GM23338 (cell line): Measurements from ENCODE around the gene GNAO1. TPM values are rescaled to one million over a fixed set of nuclear protein-coding genes. Genes with fewer than 3 reads are reported as not detected.
A peak's percentile ranks its signal among the peaks of the same experiment; 100 is the strongest.

Experiments
- ATAC-seq: fragments of 200-7000 bp; cut with Tn5 transposase; 3 replicates; pipeline ENCODE4 v1.9.1; 2020
- DNase-seq: peaks from one replicate; pipeline ENCODE4 v3.0.0-alpha.2; 2015; ENCODE audit warnings: low spot score
- H2AFZ ChIP-seq: fragments of 200-600 bp; sonication (generic); 2 replicates; pipeline ENCODE4 v1.8.0; 2016; ENCODE audit warnings: antibody characterized with exemption, mild to moderate bottlenecking, moderate library complexity
- H3F3A ChIP-seq: fragments of 200-600 bp; sonication (generic); replicated peaks from 2 replicates; pipeline ENCODE4 v1.8.0; 2017; ENCODE audit warnings: antibody characterized with exemption, mixed run types, low read depth
- H3K27ac ChIP-seq: fragments of 200-600 bp; sonication (generic); 2 replicates; pipeline ENCODE4 v1.6.1; 2016; ENCODE audit warnings: low read depth
- H3K27me3 ChIP-seq: fragments of 200-600 bp; sonication (generic); 2 replicates; pipeline ENCODE4 v1.8.0; 2016; ENCODE audit warnings: mild to moderate bottlenecking, mixed run types, moderate library complexity; ENCODE audit not compliant: insufficient read depth
- H3K36me3 ChIP-seq: fragments of 200-600 bp; sonication (generic); 2 replicates; pipeline ENCODE4 v1.8.0; 2016; ENCODE audit warnings: mild to moderate bottlenecking; ENCODE audit not compliant: insufficient read depth
- H3K4me1 ChIP-seq: fragments of 200-600 bp; sonication (generic); 2 replicates; pipeline ENCODE4 v1.8.0; 2016; ENCODE audit warnings: mild to moderate bottlenecking, moderate library complexity; ENCODE audit not compliant: insufficient read depth
- H3K4me2 ChIP-seq: fragments of 200-600 bp; sonication (generic); 2 replicates; pipeline ENCODE4 v1.7.1; 2017; ENCODE audit warnings: mixed run types
- H3K4me3 ChIP-seq: fragments of 200-600 bp; sonication (generic); 2 replicates; pipeline ENCODE4 v1.6.1; 2016; ENCODE audit warnings: mixed run types
- H3K79me2 ChIP-seq: fragments of 200-600 bp; sonication (generic); replicated peaks from 2 replicates; pipeline ENCODE4 v1.8.0; 2017; ENCODE audit warnings: mild to moderate bottlenecking; ENCODE audit not compliant: insufficient read depth
- H3K9me2 ChIP-seq: fragments of 200-600 bp; sonication (generic); 2 replicates; pipeline ENCODE4 v1.8.0; 2017; ENCODE audit not compliant: insufficient read depth
- H4K20me1 ChIP-seq: fragments of 200-600 bp; sonication (generic); replicated peaks from 2 replicates; pipeline ENCODE4 v1.8.0; 2017; ENCODE audit warnings: mild to moderate bottlenecking; ENCODE audit not compliant: insufficient read depth
- H3K27ac Mint-ChIP-seq: 2 replicates; pipeline ENCODE4 v1.8.0; 2020; ENCODE audit warnings: inconsistent platforms, mild to moderate bottlenecking, moderate library complexity, mixed read lengths
- H3K27me3 Mint-ChIP-seq: 3 replicates; pipeline ENCODE4 v1.8.0; 2022; ENCODE audit warnings: low read depth, mild to moderate bottlenecking, moderate library complexity, mixed read lengths, inconsistent platforms; ENCODE audit not compliant: insufficient read depth, poor library complexity
- H3K36me3 Mint-ChIP-seq: 3 replicates; pipeline ENCODE4 v1.8.0; 2021; ENCODE audit warnings: low read depth, mild to moderate bottlenecking, inconsistent platforms, moderate library complexity, mixed read lengths
- H3K4me1 Mint-ChIP-seq: 3 replicates; pipeline ENCODE4 v1.8.0; 2020; ENCODE audit warnings: mild to moderate bottlenecking, inconsistent platforms, mixed read lengths
- H3K4me3 Mint-ChIP-seq: 3 replicates; pipeline ENCODE4 v1.8.0; 2021; ENCODE audit warnings: moderate library complexity, mild to moderate bottlenecking, inconsistent platforms, mixed read lengths
- H3K9me3 Mint-ChIP-seq: 3 replicates; pipeline ENCODE4 v1.8.0; 2020; ENCODE audit warnings: moderate library complexity, mild to moderate bottlenecking, inconsistent platforms, mixed read lengths
- CREB1 ChIP-seq: fragments of 250-450 bp; sonication (Bioruptor Pico); IDR thresholded peaks from 2 replicates; pipeline ENCODE4 v1.5.0; 2020; ENCODE audit warnings: low read depth, mild to moderate bottlenecking, moderate library complexity
- EZH2 ChIP-seq: fragments of 200-600 bp; sonication (generic); IDR thresholded peaks from one replicate; pipeline ENCODE4 v1.8.0; 2017; ENCODE audit warnings: antibody characterized with exemption, mild to moderate bottlenecking, low read depth; ENCODE audit not compliant: unreplicated experiment
- EZH2phosphoT487 ChIP-seq: fragments of 200-600 bp; sonication (generic); IDR thresholded peaks from one replicate; pipeline ENCODE4 v1.8.1; 2018; ENCODE audit warnings: antibody characterized with exemption; ENCODE audit not compliant: unreplicated experiment
- JUNB ChIP-seq: IDR thresholded peaks from one replicate; pipeline ENCODE4 v1.6.1; 2016; ENCODE audit warnings: antibody characterized with exemption; ENCODE audit not compliant: unreplicated experiment
- NANOG ChIP-seq: IDR thresholded peaks from 2 replicates; pipeline ENCODE4 v1.6.1; 2016; ENCODE audit warnings: antibody characterized with exemption, borderline replicate concordance
- POLR2AphosphoS5 ChIP-seq: IDR thresholded peaks from 2 replicates; pipeline ENCODE4 v1.6.1; 2016; ENCODE audit warnings: antibody characterized with exemption, low read depth
- ZNF114 ChIP-seq: fragments of 250-450 bp; sonication (Bioruptor Pico); IDR thresholded peaks from 2 replicates; pipeline ENCODE4 v1.5.0; 2020; ENCODE audit warnings: mild to moderate bottlenecking, moderate library complexity
- ZNF331 ChIP-seq: fragments of 250-450 bp; sonication (Bioruptor Pico); IDR thresholded peaks from 2 replicates; pipeline ENCODE4 v1.5.0; 2020; ENCODE audit warnings: low read depth, mild to moderate bottlenecking, moderate library complexity
- polyA plus RNA-seq: library from polyadenylated mRNA; unstranded; fragments of >200 nt; fragmentation: Nextera tagmentation; extraction: Ambion mirVana; gene quantifications from 2 replicates; pipeline ENCODE4 v1.2.1, GENCODE V29; 2016
- total RNA-seq: library from RNA; depleted of rRNA; stranded (reverse); fragments of >200 nt; shearing (Covaris generic); gene quantifications from 2 replicates; pipeline ENCODE4 v1.2.3, GENCODE V29; 2014
- TF ChIP-seq, protein P1 (sequence below): IDR thresholded peaks from 2 replicates; pipeline ENCODE4 v1.6.1; 2016; ENCODE audit warnings: antibody characterized with exemption
- TF ChIP-seq, protein P2 (sequence below): IDR thresholded peaks from one replicate; pipeline ENCODE4 v1.6.1; 2018; ENCODE audit warnings: antibody characterized with exemption; ENCODE audit not compliant: unreplicated experiment
- TF ChIP-seq, protein P3 (sequence below), 2 experiments: fragments of 200-600 bp in 1 of 2; sonication (generic) in 1 of 2; conservative IDR thresholded peaks; 2 replicates each; pipeline versions ENCODE4 v1.5.1 to v1.6.1; 2016 to 2017; ENCODE audit warnings: antibody characterized with exemption in 2 of 2, low read depth in 2 of 2, mild to moderate bottlenecking in 2 of 2, moderate library complexity in 1 of 2

The GNAO1 gene
- total and polyA plus RNA-seq, 2 experiments from 2014 or later: 6.5 to 24.8 TPM

DNA sequence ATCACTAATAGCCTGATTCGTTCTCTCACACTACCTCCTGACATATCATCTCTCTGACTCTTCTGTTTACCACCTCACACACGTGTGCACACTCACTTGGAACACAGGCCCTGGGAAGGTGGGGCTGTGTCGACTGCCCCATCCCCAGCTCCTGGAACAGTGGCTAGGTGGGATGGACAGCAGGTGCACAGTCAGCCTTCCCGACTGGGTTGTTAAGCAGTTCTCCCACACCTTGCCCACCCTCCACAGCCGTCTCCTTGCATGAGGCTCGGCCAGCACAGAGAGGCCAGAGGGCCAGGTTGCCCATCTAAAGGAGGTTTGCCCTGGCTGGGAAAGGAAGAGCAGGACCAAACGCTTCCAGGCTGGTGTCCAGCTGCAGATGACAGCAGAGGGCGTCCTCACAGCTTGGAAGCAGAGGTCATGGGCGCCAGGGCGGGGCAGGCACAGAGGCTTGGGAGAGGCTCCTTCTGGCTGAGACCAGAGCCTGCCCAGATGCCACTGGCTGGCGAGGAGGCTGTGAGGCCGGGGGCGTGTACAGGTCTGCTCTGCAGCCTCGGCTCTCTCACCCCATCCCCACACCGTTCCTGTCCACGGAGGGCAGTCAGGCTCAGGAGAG lies 141.3 kb downstream of the GNAO1 start:
- Mint-ChIP-seq H3K4me3 (no peak overlapping the region), H3K27ac (no peak overlapping the region)

DNA sequence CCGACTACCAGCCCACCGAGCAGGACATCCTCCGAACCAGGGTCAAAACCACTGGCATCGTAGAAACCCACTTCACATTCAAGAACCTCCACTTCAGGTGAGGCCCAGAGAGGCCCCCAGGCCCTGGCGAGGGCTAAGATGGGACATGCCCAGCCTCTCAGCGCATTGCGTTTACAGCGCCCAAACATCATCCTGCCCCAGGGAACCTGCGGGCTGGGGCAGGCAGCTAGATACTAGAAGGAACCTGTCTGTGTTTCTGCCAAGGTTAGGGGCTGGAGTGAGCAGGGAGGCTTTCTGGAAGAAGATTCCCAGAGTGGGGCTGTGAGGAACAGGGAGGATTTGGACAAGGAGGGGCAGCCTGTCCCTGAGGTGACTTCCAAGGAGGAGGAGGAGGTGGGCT lies 143.5 kb downstream of the GNAO1 start:
- H3K36me3 Mint-ChIP-seq: peaks cover 3% of the 10 kb centered on the region; the same call in 1 of the 3 replicates
- no peaks in the 10 kb centered on the region for H3K36me3 ChIP-seq
- no peak overlapping the region for H3K27ac Mint-ChIP-seq
- no peaks in the 10 kb centered on the region for H3K4me1 ChIP-seq
- H3K9me3 Mint-ChIP-seq: no peaks in the 10 kb centered on the region
- no peak overlapping the region for H3K4me3 Mint-ChIP-seq
- ATAC-seq: no peak
- H3K4me3 ChIP-seq: no peak overlapping the region
- H3K27ac ChIP-seq: no peak overlapping the region
- H2AFZ ChIP-seq: no peak overlapping the region
- H3K27me3 ChIP-seq: no peaks in the 10 kb centered on the region
- no peaks in the 10 kb centered on the region for H3F3A ChIP-seq
- H4K20me1 ChIP-seq: no peaks in the 10 kb centered on the region
- no peak overlapping the region for H3K4me2 ChIP-seq
- no peak for DNase-seq
- H3K9me2 ChIP-seq: no peaks in the 10 kb centered on the region
- H3K4me1 Mint-ChIP-seq: no peaks in the 10 kb centered on the region
- H3K79me2 ChIP-seq: no peaks in the 10 kb centered on the region
- peaks cover 5% of the 10 kb centered on the region for H3K27me3 Mint-ChIP-seq
- TF ChIP-seq, protein P1, sequence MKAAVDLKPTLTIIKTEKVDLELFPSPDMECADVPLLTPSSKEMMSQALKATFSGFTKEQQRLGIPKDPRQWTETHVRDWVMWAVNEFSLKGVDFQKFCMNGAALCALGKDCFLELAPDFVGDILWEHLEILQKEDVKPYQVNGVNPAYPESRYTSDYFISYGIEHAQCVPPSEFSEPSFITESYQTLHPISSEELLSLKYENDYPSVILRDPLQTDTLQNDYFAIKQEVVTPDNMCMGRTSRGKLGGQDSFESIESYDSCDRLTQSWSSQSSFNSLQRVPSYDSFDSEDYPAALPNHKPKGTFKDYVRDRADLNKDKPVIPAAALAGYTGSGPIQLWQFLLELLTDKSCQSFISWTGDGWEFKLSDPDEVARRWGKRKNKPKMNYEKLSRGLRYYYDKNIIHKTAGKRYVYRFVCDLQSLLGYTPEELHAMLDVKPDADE: no peak
- TF ChIP-seq, protein P2, sequence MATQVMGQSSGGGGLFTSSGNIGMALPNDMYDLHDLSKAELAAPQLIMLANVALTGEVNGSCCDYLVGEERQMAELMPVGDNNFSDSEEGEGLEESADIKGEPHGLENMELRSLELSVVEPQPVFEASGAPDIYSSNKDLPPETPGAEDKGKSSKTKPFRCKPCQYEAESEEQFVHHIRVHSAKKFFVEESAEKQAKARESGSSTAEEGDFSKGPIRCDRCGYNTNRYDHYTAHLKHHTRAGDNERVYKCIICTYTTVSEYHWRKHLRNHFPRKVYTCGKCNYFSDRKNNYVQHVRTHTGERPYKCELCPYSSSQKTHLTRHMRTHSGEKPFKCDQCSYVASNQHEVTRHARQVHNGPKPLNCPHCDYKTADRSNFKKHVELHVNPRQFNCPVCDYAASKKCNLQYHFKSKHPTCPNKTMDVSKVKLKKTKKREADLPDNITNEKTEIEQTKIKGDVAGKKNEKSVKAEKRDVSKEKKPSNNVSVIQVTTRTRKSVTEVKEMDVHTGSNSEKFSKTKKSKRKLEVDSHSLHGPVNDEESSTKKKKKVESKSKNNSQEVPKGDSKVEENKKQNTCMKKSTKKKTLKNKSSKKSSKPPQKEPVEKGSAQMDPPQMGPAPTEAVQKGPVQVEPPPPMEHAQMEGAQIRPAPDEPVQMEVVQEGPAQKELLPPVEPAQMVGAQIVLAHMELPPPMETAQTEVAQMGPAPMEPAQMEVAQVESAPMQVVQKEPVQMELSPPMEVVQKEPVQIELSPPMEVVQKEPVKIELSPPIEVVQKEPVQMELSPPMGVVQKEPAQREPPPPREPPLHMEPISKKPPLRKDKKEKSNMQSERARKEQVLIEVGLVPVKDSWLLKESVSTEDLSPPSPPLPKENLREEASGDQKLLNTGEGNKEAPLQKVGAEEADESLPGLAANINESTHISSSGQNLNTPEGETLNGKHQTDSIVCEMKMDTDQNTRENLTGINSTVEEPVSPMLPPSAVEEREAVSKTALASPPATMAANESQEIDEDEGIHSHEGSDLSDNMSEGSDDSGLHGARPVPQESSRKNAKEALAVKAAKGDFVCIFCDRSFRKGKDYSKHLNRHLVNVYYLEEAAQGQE: no peak
- no peak for TF ChIP-seq EZH2phosphoT487
- no peak for TF ChIP-seq JUNB
- no peak for TF ChIP-seq EZH2
- TF ChIP-seq, protein P3, sequence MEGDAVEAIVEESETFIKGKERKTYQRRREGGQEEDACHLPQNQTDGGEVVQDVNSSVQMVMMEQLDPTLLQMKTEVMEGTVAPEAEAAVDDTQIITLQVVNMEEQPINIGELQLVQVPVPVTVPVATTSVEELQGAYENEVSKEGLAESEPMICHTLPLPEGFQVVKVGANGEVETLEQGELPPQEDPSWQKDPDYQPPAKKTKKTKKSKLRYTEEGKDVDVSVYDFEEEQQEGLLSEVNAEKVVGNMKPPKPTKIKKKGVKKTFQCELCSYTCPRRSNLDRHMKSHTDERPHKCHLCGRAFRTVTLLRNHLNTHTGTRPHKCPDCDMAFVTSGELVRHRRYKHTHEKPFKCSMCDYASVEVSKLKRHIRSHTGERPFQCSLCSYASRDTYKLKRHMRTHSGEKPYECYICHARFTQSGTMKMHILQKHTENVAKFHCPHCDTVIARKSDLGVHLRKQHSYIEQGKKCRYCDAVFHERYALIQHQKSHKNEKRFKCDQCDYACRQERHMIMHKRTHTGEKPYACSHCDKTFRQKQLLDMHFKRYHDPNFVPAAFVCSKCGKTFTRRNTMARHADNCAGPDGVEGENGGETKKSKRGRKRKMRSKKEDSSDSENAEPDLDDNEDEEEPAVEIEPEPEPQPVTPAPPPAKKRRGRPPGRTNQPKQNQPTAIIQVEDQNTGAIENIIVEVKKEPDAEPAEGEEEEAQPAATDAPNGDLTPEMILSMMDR (conservative IDR thresholded peaks at IDR 0.05; ENCODE audit: low read depth in 2 of 2): no peak
- no peak for TF ChIP-seq POLR2AphosphoS5
- TF ChIP-seq CREB1 (CRISPR knock-in tag): no peak
- TF ChIP-seq NANOG: no peak
- TF ChIP-seq ZNF114 (CRISPR knock-in tag): no peak
- TF ChIP-seq ZNF331: no peak

More for the DNA sequence above, 141.3 kb downstream of the GNAO1 start:
- Histone ChIP-seq H3K27ac (no peak overlapping the region), H3K4me3 (no peak overlapping the region), H3F3A (no peaks in the 10 kb centered on the region), H4K20me1 (no peaks in the 10 kb centered on the region), H3K4me2 (no peak overlapping the region), H2AFZ (no peak overlapping the region), H3K36me3 (no peaks in the 10 kb centered on the region), H3K9me2 (no peaks in the 10 kb centered on the region), H3K4me1 (no peaks in the 10 kb centered on the region), H3K27me3 (no peaks in the 10 kb centered on the region), H3K79me2 (no peaks in the 10 kb centered on the region)
- peak; percentile 88 for ATAC-seq
- Mint-ChIP-seq H3K9me3 (no peaks in the 10 kb centered on the region), H3K4me1 (no peaks in the 10 kb centered on the region), H3K36me3 (peaks cover 3% of the 10 kb centered on the region; the same call in 1 of the 3 replicates), H3K27me3 (peaks cover 8% of the 10 kb centered on the region)
- DNase-seq: peak; percentile 66
- TF ChIP-seq, protein P3 (conservative IDR thresholded peaks at IDR 0.05; ENCODE audit: low read depth in 2 of 2): peak; percentile 35 to 79
- TF ChIP-seq EZH2: no peak
